ENCODE results near the gene DAD1.

The DAD1 gene

DNA sequence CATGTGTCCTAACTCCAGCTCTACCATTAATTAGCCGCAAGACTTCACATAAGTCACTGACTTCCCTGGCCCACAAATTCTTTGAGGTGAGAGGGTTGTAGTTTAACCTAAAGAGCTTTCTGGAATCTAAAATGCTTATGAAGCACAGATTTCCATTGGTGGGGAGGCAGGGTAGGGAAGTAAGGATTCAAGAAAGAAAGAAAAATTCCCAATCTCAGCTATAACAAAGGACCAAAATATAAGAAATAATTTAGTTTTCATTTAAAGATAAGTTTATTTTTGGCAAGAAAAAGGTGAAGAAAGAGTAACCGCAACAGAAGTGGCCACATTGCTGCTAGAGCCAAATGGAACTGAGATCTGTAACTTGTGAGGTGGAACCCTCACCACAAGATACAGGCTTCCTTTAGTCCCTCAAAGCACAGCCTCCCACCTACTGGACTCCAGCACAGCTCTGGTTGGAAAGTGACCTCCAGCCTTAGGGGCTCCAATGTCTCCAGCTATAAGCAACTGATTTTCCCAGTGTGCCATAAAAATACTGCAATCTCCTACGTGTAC is 23.6 kb downstream of the DAD1 start:
- TF ChIP-seq, protein P1, sequence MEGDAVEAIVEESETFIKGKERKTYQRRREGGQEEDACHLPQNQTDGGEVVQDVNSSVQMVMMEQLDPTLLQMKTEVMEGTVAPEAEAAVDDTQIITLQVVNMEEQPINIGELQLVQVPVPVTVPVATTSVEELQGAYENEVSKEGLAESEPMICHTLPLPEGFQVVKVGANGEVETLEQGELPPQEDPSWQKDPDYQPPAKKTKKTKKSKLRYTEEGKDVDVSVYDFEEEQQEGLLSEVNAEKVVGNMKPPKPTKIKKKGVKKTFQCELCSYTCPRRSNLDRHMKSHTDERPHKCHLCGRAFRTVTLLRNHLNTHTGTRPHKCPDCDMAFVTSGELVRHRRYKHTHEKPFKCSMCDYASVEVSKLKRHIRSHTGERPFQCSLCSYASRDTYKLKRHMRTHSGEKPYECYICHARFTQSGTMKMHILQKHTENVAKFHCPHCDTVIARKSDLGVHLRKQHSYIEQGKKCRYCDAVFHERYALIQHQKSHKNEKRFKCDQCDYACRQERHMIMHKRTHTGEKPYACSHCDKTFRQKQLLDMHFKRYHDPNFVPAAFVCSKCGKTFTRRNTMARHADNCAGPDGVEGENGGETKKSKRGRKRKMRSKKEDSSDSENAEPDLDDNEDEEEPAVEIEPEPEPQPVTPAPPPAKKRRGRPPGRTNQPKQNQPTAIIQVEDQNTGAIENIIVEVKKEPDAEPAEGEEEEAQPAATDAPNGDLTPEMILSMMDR (IDR thresholded peaks at IDR 0.05; ENCODE audit: low read depth, low read length), result no peak
- DNase-seq (ENCODE audit: low read depth, low spot score), result no peak
- in situ Hi-C loops (cut with HindIII; ENCODE audit: low sequenced_read_pairs), result no loop called here
- H3K4me3 ChIP-seq (ENCODE audit: low read depth, low read length), result no peak overlapping the region

DNA sequence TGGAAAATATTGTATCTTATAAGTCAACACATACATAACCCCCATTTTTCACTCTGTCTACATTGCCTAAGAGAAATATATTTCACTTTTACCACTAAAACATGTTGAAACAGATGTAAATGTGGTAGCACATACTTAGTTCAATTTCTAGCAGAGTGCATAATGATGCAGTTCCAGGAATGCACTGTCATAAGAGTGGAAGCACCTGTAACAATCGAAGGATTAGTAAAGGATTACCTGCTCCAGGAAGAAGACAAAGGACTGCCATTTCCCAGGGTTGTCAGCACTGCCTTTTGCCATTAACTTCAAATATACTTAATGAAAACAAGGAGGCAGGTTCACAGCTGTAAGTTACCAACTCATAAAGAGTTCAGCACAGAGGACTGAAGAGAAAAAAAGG is 24.6 kb downstream of the DAD1 start:
- in situ Hi-C loops (cut with HindIII; ENCODE audit: low sequenced_read_pairs), result no loop called here
- no peak for DNase-seq (ENCODE audit: low read depth, low spot score)
- TF ChIP-seq, protein P1 (IDR thresholded peaks at IDR 0.05; ENCODE audit: low read depth, low read length), result no peak
- no peak overlapping the region for H3K4me3 ChIP-seq (ENCODE audit: low read depth, low read length)

DNA sequence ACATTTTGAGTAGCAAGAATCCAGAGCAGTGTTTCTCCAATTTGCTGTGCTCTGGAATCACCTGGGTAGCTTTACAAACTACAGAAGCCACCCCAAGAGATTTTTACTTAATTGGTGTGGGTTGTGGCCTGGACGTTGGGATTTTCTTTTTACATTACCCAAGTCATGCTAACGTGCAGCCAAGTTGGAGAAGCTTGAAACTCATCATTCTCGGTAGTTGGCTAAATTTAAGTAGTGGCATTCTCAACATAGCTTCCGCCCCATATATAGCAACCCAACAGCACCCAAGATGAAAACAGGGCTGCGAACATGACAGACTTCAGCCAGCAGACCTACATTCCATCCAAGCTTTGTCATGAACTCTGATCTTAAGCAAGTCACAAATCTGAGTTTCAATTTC is 25.0 kb downstream of the DAD1 start:
- no peak for DNase-seq (ENCODE audit: low read depth, low spot score)
- H3K4me3 ChIP-seq (ENCODE audit: low read depth, low read length), result no peak overlapping the region
- TF ChIP-seq, protein P1 (IDR thresholded peaks at IDR 0.05; ENCODE audit: low read depth, low read length), result no peak
- in situ Hi-C loops (cut with HindIII; ENCODE audit: low sequenced_read_pairs), result no loop called here

DNA sequence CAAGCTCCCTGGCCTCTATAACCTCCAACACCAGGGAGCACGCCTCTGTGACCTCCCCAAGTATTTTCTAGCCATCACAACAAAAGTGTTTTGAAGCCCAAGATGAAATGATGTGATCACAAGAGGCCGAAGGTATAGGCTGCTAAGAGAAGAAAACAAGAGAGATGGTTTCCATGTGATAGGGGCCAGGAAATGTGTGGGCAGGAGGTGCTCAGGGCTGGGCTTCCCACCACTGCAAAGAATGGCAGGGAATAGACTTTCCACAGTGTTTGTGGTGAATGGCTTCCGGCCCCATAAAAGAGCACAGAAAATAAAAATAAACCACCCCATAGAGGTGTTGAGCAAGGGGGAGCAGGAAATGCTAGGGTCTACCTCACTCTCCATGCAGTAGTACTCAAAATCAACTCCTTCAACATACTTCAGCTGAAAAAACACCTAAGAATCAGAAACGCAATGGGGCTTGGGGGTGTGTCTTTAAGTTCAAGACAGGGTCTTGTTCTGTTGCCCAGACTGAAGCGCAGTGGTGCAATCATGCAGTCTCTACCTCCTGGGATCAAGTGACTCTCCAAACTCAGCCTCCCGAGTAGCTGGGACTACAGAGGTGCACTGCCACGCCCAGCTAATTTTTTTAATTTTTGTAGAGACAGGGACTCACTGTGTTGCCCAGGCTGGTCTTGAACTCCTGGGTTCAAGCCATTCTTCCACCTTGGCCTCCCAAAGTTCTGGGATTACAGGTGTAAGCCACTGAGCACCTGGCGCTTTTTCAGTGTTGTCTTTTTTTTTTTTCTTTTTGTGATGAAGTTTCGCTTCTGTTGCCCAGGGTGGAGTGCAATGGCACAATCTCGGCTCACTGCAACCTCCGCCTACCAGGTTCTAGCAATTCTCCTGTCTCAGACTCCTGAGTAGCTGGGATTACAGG is 27.1 kb downstream of the DAD1 start:
- no peak overlapping the region for H3K4me3 ChIP-seq (ENCODE audit: low read depth, low read length)
- DNase-seq (ENCODE audit: low read depth, low spot score), result peak; percentile 31
- TF ChIP-seq, protein P1 (IDR thresholded peaks at IDR 0.05; ENCODE audit: low read depth, low read length), result no peak
- in situ Hi-C loops (cut with HindIII; ENCODE audit: low sequenced_read_pairs), result no loop called here

DNA sequence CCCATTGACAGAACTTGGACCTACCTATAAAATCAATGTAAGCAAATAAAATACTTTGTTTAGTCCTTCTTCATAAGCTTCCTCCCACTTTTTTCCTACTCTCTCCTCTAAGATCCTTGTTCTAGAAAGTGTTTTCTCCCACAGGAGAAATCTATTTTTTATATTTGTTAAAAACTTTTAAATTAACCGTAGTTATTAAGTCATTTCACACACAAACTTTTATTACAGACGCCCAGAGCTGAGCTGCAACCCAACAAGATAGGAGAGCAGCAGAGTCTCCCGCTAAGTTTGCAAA is 27.7 kb downstream of the DAD1 start:
- in situ Hi-C loops (cut with HindIII; ENCODE audit: low sequenced_read_pairs), result no loop called here
- no peak overlapping the region for H3K4me3 ChIP-seq (ENCODE audit: low read depth, low read length)
- no peak for DNase-seq (ENCODE audit: low read depth, low spot score)
- TF ChIP-seq, protein P1 (IDR thresholded peaks at IDR 0.05; ENCODE audit: low read depth, low read length), result no peak

DNA sequence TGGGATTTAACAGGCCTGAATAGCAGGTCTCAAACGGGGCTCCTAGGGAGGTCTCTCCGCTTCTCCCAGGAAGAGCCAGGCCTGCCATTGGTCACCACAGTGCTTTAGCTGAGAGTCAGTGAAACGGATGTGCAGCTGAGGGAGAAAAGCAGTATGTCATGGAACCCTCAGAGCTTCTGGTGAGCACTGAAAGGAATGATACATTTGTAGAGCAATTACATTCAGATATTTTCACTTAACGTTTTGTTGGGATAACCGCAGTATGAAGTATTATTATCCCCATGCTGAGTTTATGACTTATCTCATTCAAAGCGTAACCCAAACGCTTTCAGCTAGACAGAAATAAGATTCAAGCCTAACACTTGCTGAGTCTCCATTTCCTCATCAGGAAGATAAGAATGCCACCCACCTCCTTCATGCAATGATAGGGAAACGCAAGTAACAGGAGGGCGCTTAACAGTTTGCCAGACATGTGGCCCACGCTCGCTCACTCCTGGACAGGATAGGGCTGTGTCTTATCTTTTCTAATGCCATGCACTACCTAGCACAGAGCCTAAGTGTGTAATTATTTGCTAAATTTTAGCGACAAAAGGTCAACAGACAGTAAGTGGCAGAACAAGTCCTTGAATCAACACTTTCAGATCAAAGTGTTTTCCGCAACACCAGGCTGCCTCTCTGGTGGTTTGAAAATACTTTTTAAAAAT is 28.2 kb downstream of the DAD1 start:
- in situ Hi-C loops (cut with HindIII; ENCODE audit: low sequenced_read_pairs), result no loop called here
- TF ChIP-seq, protein P1 (IDR thresholded peaks at IDR 0.05; ENCODE audit: low read depth, low read length), result no peak
- H3K4me3 ChIP-seq (ENCODE audit: low read depth, low read length), result no peak overlapping the region
- DNase-seq (ENCODE audit: low read depth, low spot score), result no peak
